Testis (tissue), 2 donors: Measurements from ENCODE around the gene MCRS1.

Experiments used
- POLR2A ChIP-seq: fragments of 450-650 bp; IDR thresholded peaks from one replicate; pipeline ENCODE4 v1.6.1; 2017; ENCODE audit warnings: antibody characterized with exemption, mild to moderate bottlenecking, moderate library complexity
- TF ChIP-seq, protein P1 (sequence below), 3 experiments: fragments of 450-650 bp in 2 of 3; fragments of 200-600 bp in 1 of 3; sonication (generic) in 1 of 3; IDR thresholded peaks; one replicate each; pipeline ENCODE4 v1.5.1; 2016 to 2019; ENCODE audit warnings: antibody characterized with exemption in 3 of 3, mild to moderate bottlenecking in 2 of 3, moderate library complexity in 1 of 3

DNA sequence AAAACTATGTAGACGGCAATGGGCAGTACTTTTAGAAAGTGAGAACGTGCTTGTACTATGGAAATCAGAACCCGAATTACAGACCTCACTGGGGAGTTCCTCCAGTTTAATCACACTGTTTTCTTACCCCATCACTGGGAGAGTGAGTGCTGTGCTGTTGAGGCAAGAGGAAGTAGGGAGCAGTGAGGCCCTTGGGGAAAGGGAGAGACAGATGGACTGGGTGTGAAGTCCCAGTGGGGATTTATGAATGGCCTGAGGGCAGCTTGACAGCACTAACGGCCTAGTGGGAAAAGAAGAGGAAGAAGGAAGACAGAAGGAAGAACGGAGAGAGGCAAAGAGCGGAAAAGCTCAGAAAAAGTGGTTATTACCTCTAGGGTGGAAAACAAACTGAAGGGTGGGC, 5.7 kb downstream of the MCRS1 start:
- TF ChIP-seq POLR2A = no peak
- TF ChIP-seq, protein P1, sequence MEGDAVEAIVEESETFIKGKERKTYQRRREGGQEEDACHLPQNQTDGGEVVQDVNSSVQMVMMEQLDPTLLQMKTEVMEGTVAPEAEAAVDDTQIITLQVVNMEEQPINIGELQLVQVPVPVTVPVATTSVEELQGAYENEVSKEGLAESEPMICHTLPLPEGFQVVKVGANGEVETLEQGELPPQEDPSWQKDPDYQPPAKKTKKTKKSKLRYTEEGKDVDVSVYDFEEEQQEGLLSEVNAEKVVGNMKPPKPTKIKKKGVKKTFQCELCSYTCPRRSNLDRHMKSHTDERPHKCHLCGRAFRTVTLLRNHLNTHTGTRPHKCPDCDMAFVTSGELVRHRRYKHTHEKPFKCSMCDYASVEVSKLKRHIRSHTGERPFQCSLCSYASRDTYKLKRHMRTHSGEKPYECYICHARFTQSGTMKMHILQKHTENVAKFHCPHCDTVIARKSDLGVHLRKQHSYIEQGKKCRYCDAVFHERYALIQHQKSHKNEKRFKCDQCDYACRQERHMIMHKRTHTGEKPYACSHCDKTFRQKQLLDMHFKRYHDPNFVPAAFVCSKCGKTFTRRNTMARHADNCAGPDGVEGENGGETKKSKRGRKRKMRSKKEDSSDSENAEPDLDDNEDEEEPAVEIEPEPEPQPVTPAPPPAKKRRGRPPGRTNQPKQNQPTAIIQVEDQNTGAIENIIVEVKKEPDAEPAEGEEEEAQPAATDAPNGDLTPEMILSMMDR (IDR thresholded peaks at IDR 0.05) = no peak
